ENCODE results near the gene FLT3. TPM values are rescaled to one million over a fixed set of nuclear protein-coding genes. Genes with fewer than 3 reads are reported as not detected.
A peak's percentile ranks its signal among the peaks of the same experiment; 100 is the strongest.

The FLT3 gene
- total RNA-seq, 1 donor from 2014 or later = 0.58 TPM

- Mint-ChIP-seq H3K27ac (no peak overlapping the region), H3K27me3 (ENCODE audit: low read depth) (peaks cover 100% of the 10 kb centered on the region)
These were observed 127.9 kb downstream of the FLT3 start for GRCh38 chr13:27972478-27972820.

DNA sequence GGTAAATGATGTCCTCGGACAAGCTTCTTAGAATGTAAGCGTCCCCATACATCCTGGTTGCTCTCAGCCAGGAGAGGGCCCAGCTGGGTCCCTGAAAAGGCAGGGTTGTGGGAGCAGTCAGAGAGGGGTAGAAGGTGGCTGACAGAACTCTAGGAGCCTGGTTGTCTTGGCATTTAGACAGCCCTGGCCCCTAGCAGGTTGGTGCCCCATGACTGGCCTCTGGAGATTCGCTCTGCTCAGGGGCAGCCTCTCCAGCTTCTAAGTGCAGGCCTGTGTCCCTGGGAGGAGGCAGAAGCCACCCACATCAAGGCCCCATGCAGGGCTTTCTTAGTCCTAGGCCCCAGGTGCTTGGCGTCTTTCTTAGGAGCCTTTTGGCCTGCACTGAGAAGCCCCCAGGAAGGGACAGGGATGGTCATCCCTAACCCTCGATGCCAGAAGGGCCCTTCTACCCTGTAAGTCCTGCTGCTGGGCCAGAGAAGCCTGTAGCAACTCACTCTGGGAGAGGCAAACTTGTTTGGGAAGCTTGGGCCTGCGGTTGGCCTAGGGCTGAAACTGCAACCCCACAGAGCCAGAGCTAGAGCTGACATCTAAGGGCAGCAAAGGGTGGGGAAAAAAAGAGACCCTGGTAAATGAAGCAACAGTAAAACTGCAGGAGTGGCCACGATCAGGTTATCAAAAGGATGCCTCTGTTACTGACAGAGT lies 128.4 kb downstream of the FLT3 start:
- TF ChIP-seq, protein P1, sequence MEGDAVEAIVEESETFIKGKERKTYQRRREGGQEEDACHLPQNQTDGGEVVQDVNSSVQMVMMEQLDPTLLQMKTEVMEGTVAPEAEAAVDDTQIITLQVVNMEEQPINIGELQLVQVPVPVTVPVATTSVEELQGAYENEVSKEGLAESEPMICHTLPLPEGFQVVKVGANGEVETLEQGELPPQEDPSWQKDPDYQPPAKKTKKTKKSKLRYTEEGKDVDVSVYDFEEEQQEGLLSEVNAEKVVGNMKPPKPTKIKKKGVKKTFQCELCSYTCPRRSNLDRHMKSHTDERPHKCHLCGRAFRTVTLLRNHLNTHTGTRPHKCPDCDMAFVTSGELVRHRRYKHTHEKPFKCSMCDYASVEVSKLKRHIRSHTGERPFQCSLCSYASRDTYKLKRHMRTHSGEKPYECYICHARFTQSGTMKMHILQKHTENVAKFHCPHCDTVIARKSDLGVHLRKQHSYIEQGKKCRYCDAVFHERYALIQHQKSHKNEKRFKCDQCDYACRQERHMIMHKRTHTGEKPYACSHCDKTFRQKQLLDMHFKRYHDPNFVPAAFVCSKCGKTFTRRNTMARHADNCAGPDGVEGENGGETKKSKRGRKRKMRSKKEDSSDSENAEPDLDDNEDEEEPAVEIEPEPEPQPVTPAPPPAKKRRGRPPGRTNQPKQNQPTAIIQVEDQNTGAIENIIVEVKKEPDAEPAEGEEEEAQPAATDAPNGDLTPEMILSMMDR (IDR thresholded peaks at IDR 0.05; ENCODE audit: unreplicated experiment) = no peak
- peaks cover 100% of the 10 kb centered on the region for H3K27me3 Mint-ChIP-seq (ENCODE audit: low read depth)
- H3K4me3 Mint-ChIP-seq = no peak overlapping the region
- DNase-seq (ENCODE audit: low spot score in 2 of 2, unreplicated experiment in 2 of 2) = no peak
- H3K27ac Mint-ChIP-seq = no peak overlapping the region
- peaks cover 20% of the 10 kb centered on the region for H3K4me1 Mint-ChIP-seq
- H3K9me3 Mint-ChIP-seq = no peaks in the 10 kb centered on the region
- H3K36me3 Mint-ChIP-seq = no peaks in the 10 kb centered on the region

More at GRCh38 chr13:27972478-27972820, 127.9 kb downstream of the FLT3 start:
- H3K36me3 Mint-ChIP-seq = no peaks in the 10 kb centered on the region
- H3K9me3 Mint-ChIP-seq = no peaks in the 10 kb centered on the region
- H3K4me1 Mint-ChIP-seq = peaks cover 15% of the 10 kb centered on the region
- no peak for DNase-seq (ENCODE audit: low spot score in 2 of 2, unreplicated experiment in 2 of 2)
- TF ChIP-seq, protein P1 (IDR thresholded peaks at IDR 0.05; ENCODE audit: unreplicated experiment) = no peak
- H3K4me3 Mint-ChIP-seq = no peak overlapping the region

DNA sequence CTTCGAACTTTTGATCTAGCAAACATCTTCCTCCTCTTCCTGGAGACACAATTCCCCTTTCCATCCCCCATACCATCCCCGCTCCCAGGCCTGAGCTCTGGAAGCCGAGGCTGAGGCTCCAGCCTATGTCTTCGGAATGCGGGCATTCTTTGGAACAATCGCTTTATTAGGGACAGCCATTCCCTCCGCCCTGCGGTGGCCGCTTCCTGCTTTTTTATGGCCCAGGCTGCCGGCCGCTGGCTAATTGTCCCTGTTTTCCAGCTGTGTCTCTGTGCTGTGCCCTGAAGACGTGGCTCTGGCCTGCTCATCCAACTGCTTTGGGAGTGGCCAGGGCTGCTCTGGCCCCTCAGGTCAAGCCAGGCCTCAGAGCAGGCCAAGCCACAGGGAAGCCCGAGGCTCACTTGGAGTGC lies 129.1 kb downstream of the FLT3 start:
- TF ChIP-seq, protein P1 (IDR thresholded peaks at IDR 0.05; ENCODE audit: unreplicated experiment) = no peak
- Mint-ChIP-seq H3K27me3 (ENCODE audit: low read depth) (peaks cover 100% of the 10 kb centered on the region), H3K4me1 (peaks cover 24% of the 10 kb centered on the region), H3K4me3 (no peak overlapping the region), H3K36me3 (no peaks in the 10 kb centered on the region), H3K9me3 (no peaks in the 10 kb centered on the region), H3K27ac (no peak overlapping the region)
- no peak for DNase-seq (ENCODE audit: low spot score in 2 of 2, unreplicated experiment in 2 of 2)

GRCh38 chr13:27970382-27971235 lies 129.8 kb downstream of the FLT3 start:
- Mint-ChIP-seq H3K4me1 (peaks cover 27% of the 10 kb centered on the region), H3K4me3 (no peak overlapping the region), H3K9me3 (no peaks in the 10 kb centered on the region), H3K27me3 (ENCODE audit: low read depth) (peaks cover 100% of the 10 kb centered on the region), H3K36me3 (no peaks in the 10 kb centered on the region), H3K27ac (no peak overlapping the region)
- TF ChIP-seq, protein P1 (IDR thresholded peaks at IDR 0.05; ENCODE audit: unreplicated experiment) = no peak
- no peak for DNase-seq (ENCODE audit: low spot score in 2 of 2, unreplicated experiment in 2 of 2)

GRCh38 chr13:27969866-27970229 lies 130.5 kb downstream of the FLT3 start:
- DNase-seq (ENCODE audit: low spot score in 2 of 2, unreplicated experiment in 2 of 2) = no peak
- Mint-ChIP-seq H3K36me3 (no peaks in the 10 kb centered on the region), H3K27me3 (ENCODE audit: low read depth) (peaks cover 100% of the 10 kb centered on the region), H3K4me1 (peaks cover 26% of the 10 kb centered on the region), H3K4me3 (peak overlapping the region; percentile 5), H3K9me3 (no peaks in the 10 kb centered on the region), H3K27ac (no peak overlapping the region)
- TF ChIP-seq, protein P1 (IDR thresholded peaks at IDR 0.05; ENCODE audit: unreplicated experiment) = no peak
